HL-60 (cell line): Measurements from ENCODE around the gene NRARP.

ENCODE experiments used
- DNase-seq, 2 experiments: peaks; one replicate each; pipeline ENCODE4 v3.0.0-alpha.2; 2010 to 2020; ENCODE audit warnings: low read depth in 1 of 2, low spot score in 1 of 2
- H3K27ac ChIP-seq: fragments of 250-450 bp; sonication (Bioruptor Pico); replicated peaks from 2 replicates; pipeline ENCODE4 v1.5.1; 2020; ENCODE audit warnings: mild to moderate bottlenecking, moderate library complexity
- H3K27me3 ChIP-seq: fragments of 250-450 bp; sonication (Bioruptor Pico); 2 replicates; pipeline ENCODE4 v1.5.1; 2021; ENCODE audit warnings: mild to moderate bottlenecking, moderate library complexity; ENCODE audit not compliant: insufficient read depth, poor library complexity, severe bottlenecking
- H3K4me3 ChIP-seq: replicated peaks from 2 replicates; pipeline ENCODE4 v1.5.1; 2011; ENCODE audit warnings: mild to moderate bottlenecking, control low read depth, low read length; ENCODE audit not compliant: insufficient read depth
- GABPA ChIP-seq: IDR thresholded peaks from 2 replicates; pipeline ENCODE4 v1.6.1; 2012; ENCODE audit warnings: low read depth
- POLR2AphosphoS5 ChIP-seq: IDR thresholded peaks from 2 replicates; pipeline ENCODE4 v1.6.1; 2012; ENCODE audit warnings: low read depth
- SPI1 ChIP-seq: IDR thresholded peaks from 2 replicates; pipeline ENCODE4 v1.6.1; 2012; ENCODE audit warnings: low read depth, mild to moderate bottlenecking, borderline replicate concordance
- TF ChIP-seq, protein P1 (sequence below): IDR thresholded peaks from 2 replicates; pipeline ENCODE4 v1.6.1; 2012; ENCODE audit warnings: low read depth; ENCODE audit not compliant: insufficient replicate concordance
- TF ChIP-seq, protein P2 (sequence below): IDR thresholded peaks from one replicate; pipeline ENCODE4 v1.5.1; 2011; ENCODE audit warnings: low read length, control low read depth, inconsistent platforms; ENCODE audit not compliant: insufficient read depth

The NRARP gene

GRCh38 chr9:137294091-137294680 is 7.9 kb downstream of the NRARP start:
- TF ChIP-seq GABPA: no peak
- TF ChIP-seq, protein P1, sequence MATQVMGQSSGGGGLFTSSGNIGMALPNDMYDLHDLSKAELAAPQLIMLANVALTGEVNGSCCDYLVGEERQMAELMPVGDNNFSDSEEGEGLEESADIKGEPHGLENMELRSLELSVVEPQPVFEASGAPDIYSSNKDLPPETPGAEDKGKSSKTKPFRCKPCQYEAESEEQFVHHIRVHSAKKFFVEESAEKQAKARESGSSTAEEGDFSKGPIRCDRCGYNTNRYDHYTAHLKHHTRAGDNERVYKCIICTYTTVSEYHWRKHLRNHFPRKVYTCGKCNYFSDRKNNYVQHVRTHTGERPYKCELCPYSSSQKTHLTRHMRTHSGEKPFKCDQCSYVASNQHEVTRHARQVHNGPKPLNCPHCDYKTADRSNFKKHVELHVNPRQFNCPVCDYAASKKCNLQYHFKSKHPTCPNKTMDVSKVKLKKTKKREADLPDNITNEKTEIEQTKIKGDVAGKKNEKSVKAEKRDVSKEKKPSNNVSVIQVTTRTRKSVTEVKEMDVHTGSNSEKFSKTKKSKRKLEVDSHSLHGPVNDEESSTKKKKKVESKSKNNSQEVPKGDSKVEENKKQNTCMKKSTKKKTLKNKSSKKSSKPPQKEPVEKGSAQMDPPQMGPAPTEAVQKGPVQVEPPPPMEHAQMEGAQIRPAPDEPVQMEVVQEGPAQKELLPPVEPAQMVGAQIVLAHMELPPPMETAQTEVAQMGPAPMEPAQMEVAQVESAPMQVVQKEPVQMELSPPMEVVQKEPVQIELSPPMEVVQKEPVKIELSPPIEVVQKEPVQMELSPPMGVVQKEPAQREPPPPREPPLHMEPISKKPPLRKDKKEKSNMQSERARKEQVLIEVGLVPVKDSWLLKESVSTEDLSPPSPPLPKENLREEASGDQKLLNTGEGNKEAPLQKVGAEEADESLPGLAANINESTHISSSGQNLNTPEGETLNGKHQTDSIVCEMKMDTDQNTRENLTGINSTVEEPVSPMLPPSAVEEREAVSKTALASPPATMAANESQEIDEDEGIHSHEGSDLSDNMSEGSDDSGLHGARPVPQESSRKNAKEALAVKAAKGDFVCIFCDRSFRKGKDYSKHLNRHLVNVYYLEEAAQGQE: no peak
- TF ChIP-seq, protein P2, sequence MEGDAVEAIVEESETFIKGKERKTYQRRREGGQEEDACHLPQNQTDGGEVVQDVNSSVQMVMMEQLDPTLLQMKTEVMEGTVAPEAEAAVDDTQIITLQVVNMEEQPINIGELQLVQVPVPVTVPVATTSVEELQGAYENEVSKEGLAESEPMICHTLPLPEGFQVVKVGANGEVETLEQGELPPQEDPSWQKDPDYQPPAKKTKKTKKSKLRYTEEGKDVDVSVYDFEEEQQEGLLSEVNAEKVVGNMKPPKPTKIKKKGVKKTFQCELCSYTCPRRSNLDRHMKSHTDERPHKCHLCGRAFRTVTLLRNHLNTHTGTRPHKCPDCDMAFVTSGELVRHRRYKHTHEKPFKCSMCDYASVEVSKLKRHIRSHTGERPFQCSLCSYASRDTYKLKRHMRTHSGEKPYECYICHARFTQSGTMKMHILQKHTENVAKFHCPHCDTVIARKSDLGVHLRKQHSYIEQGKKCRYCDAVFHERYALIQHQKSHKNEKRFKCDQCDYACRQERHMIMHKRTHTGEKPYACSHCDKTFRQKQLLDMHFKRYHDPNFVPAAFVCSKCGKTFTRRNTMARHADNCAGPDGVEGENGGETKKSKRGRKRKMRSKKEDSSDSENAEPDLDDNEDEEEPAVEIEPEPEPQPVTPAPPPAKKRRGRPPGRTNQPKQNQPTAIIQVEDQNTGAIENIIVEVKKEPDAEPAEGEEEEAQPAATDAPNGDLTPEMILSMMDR: no peak
- no peak for TF ChIP-seq SPI1
- TF ChIP-seq POLR2AphosphoS5: no peak
- DNase-seq: peak in 1 of 2 experiments; percentile 63
- Histone ChIP-seq H3K27ac (no peak overlapping the region), H3K27me3 (peaks cover 6% of the 10 kb centered on the region), H3K4me3 (no peak overlapping the region)

GRCh38 chr9:137293482-137294090 is 8.5 kb downstream of the NRARP start:
- H3K27me3 ChIP-seq: peaks cover 6% of the 10 kb centered on the region
- H3K27ac ChIP-seq: no peak overlapping the region
- no peak for DNase-seq
- TF ChIP-seq GABPA (no peak), SPI1 (no peak), POLR2AphosphoS5 (no peak)
- TF ChIP-seq, protein P1: no peak
- TF ChIP-seq, protein P2: no peak
- no peak overlapping the region for H3K4me3 ChIP-seq

- peaks cover 6% of the 10 kb centered on the region for H3K27me3 ChIP-seq
- no peak overlapping the region for H3K4me3 ChIP-seq
- TF ChIP-seq, protein P1: no peak
- TF ChIP-seq POLR2AphosphoS5 (no peak), SPI1 (no peak), GABPA (no peak)
- TF ChIP-seq, protein P2: no peak
- no peak overlapping the region for H3K27ac ChIP-seq
- DNase-seq: no peak
Observed at GRCh38 chr9:137293094-137293481, 9.0 kb downstream of the NRARP start.
